HEK293 (cell line): ENCODE measurements around the gene OPA1.

ENCODE experiments used
- CTCF ChIA-PET: fragments of 350-600 bp; formaldehyde crosslinking; extraction: SDS; loops from one replicate; lab custom pipeline; 2021; ENCODE audit warnings: antibody characterized with exemption; lab: Yijun Ruan, JAX
- POLR2A ChIA-PET: fragments of 300-600 bp; formaldehyde crosslinking; extraction: SDS; loops from one replicate; lab custom pipeline; 2020; ENCODE audit warnings: antibody characterized with exemption, inconsistent platforms; lab: Yijun Ruan, JAX
- H3K27ac ChIP-seq: fragments of 200-500 bp; sonication (Bioruptor generic); 2 replicates; pipeline ENCODE4 v1.5.1; 2014; ENCODE audit warnings: low read depth, low read length, control low read depth, inconsistent platforms; ENCODE audit errors: extremely low read depth
- H3K36me3 ChIP-seq, 2 experiments: fragments of 200-500 bp in 1 of 2; sonication (Bioruptor generic) in 1 of 2; 1 replicate in 1 of 2; 2 replicates in 1 of 2; pipeline ENCODE4 v1.5.1; 2014 to 2017; ENCODE audit warnings: inconsistent platforms in 2 of 2, low read length in 2 of 2; ENCODE audit not compliant: control insufficient read depth in 2 of 2, insufficient read depth in 1 of 2
- H3K4me1 ChIP-seq: fragments of 200-500 bp; sonication (Bioruptor generic); 2 replicates; pipeline ENCODE4 v1.5.1; 2014; ENCODE audit warnings: mild to moderate bottlenecking, low read length, inconsistent platforms; ENCODE audit not compliant: control insufficient read depth, insufficient read depth
- H3K4me3 ChIP-seq: 2 replicates; pipeline ENCODE4 v1.5.1; 2011; ENCODE audit warnings: low read depth, mild to moderate bottlenecking, control low read depth, low read length, moderate library complexity
- H3K9me3 ChIP-seq: fragments of 200-500 bp; sonication (Bioruptor generic); 2 replicates; pipeline ENCODE4 v1.5.1; 2014; ENCODE audit warnings: low read depth, low read length, inconsistent platforms; ENCODE audit not compliant: control insufficient read depth, insufficient read depth
- GLI2 ChIP-seq: fragments of 450-650 bp; formaldehyde crosslinking; IDR thresholded peaks from 2 replicates; pipeline ENCODE4; 2017; ENCODE audit warnings: missing biosample characterization, missing genetic modification characterization, low read depth, borderline replicate concordance
- PRDM1 ChIP-seq: fragments of 450-650 bp; formaldehyde crosslinking; IDR thresholded peaks from 2 replicates; pipeline ENCODE4; 2016; ENCODE audit warnings: missing biosample characterization, missing genetic modification characterization
- RBAK ChIP-seq: fragments of 450-650 bp; formaldehyde crosslinking; IDR thresholded peaks from 2 replicates; pipeline ENCODE4 v1.5.1; 2016; ENCODE audit warnings: missing biosample characterization, missing genetic modification characterization
- TCF7L2 ChIP-seq: IDR thresholded peaks from 2 replicates; pipeline ENCODE4 v1.6.1; 2011; ENCODE audit warnings: low read depth, mild to moderate bottlenecking, inconsistent platforms, low read length, moderate library complexity, borderline replicate concordance
- ZBTB20 ChIP-seq: fragments of 450-650 bp; formaldehyde crosslinking; IDR thresholded peaks from 2 replicates; pipeline ENCODE4 v1.5.1; 2016; ENCODE audit warnings: missing biosample characterization, missing genetic modification characterization
- ZBTB7A ChIP-seq: fragments of 450-650 bp; formaldehyde crosslinking; IDR thresholded peaks from 2 replicates; pipeline ENCODE4 v1.5.1; 2016; ENCODE audit warnings: low read depth, missing biosample characterization, missing genetic modification characterization
- ZFP69B ChIP-seq: fragments of 450-650 bp; formaldehyde crosslinking; IDR thresholded peaks from 2 replicates; pipeline ENCODE4 v1.5.1; 2016; ENCODE audit warnings: missing biosample characterization, missing genetic modification characterization
- ZNF133 ChIP-seq: fragments of 450-650 bp; formaldehyde crosslinking; IDR thresholded peaks from 2 replicates; pipeline ENCODE4 v1.5.1; 2016; ENCODE audit warnings: missing biosample characterization, missing genetic modification characterization
- ZNF16 ChIP-seq: fragments of 450-650 bp; formaldehyde crosslinking; IDR thresholded peaks from 2 replicates; pipeline ENCODE4 v1.5.1; 2016; ENCODE audit warnings: low read depth, missing biosample characterization, missing genetic modification characterization
- ZNF202 ChIP-seq: fragments of 450-650 bp; formaldehyde crosslinking; IDR thresholded peaks from 2 replicates; pipeline ENCODE4 v1.5.1; 2016; ENCODE audit warnings: missing biosample characterization, missing genetic modification characterization, borderline replicate concordance
- ZNF239 ChIP-seq: fragments of 450-650 bp; formaldehyde crosslinking; IDR thresholded peaks from 2 replicates; pipeline ENCODE4 v1.5.1; 2016; ENCODE audit warnings: missing biosample characterization, missing genetic modification characterization
- ZNF324 ChIP-seq: fragments of 450-650 bp; formaldehyde crosslinking; IDR thresholded peaks from 2 replicates; pipeline ENCODE4 v1.5.1; 2016; ENCODE audit warnings: missing biosample characterization, missing genetic modification characterization
- ZNF529 ChIP-seq: fragments of 450-650 bp; formaldehyde crosslinking; IDR thresholded peaks from 2 replicates; pipeline ENCODE4 v1.5.1; 2017; ENCODE audit warnings: missing genetic modification characterization, missing biosample characterization; ENCODE audit not compliant: insufficient replicate concordance
- ZNF530 ChIP-seq: fragments of 450-650 bp; formaldehyde crosslinking; IDR thresholded peaks from 2 replicates; pipeline ENCODE4 v1.5.1; 2016; ENCODE audit warnings: low read depth, missing biosample characterization, missing genetic modification characterization
- ZNF626 ChIP-seq: fragments of 450-650 bp; sonication (Bioruptor Pico); formaldehyde crosslinking; IDR thresholded peaks from 2 replicates; pipeline ENCODE4 v1.5.1; 2018; ENCODE audit warnings: missing biosample characterization, missing genetic modification characterization, inconsistent platforms
- ZNF660 ChIP-seq: fragments of 450-650 bp; IDR thresholded peaks from 2 replicates; pipeline ENCODE4 v1.5.1; 2018; ENCODE audit warnings: missing biosample characterization, mild to moderate bottlenecking, missing genetic modification characterization
- ZNF664 ChIP-seq: fragments of 450-650 bp; formaldehyde crosslinking; IDR thresholded peaks from 2 replicates; pipeline ENCODE4 v1.5.1; 2016; ENCODE audit warnings: missing biosample characterization, missing genetic modification characterization
- ZNF701 ChIP-seq: fragments of 450-650 bp; formaldehyde crosslinking; IDR thresholded peaks from 2 replicates; pipeline ENCODE4 v1.5.1; 2016; ENCODE audit warnings: missing biosample characterization, missing genetic modification characterization
- ZNF768 ChIP-seq: fragments of 450-650 bp; formaldehyde crosslinking; IDR thresholded peaks from 2 replicates; pipeline ENCODE4 v1.5.1; 2018; ENCODE audit warnings: missing biosample characterization, mild to moderate bottlenecking, missing genetic modification characterization
- ZNF785 ChIP-seq: fragments of 450-650 bp; formaldehyde crosslinking; IDR thresholded peaks from 2 replicates; pipeline ENCODE4 v1.5.1; 2016; ENCODE audit warnings: missing biosample characterization, missing genetic modification characterization
- ZNF792 ChIP-seq: fragments of 450-650 bp; formaldehyde crosslinking; IDR thresholded peaks from 2 replicates; pipeline ENCODE4 v1.5.1; 2016; ENCODE audit warnings: missing biosample characterization, missing genetic modification characterization
- ZNF837 ChIP-seq: fragments of 450-650 bp; formaldehyde crosslinking; IDR thresholded peaks from 2 replicates; pipeline ENCODE4 v1.5.1; 2016; ENCODE audit warnings: missing biosample characterization, missing genetic modification characterization
- ZSCAN30 ChIP-seq: fragments of 450-650 bp; IDR thresholded peaks from 2 replicates; pipeline ENCODE4 v1.5.1; 2018; ENCODE audit warnings: missing biosample characterization, mild to moderate bottlenecking, missing genetic modification characterization, moderate library complexity
- TF ChIP-seq, protein P1 (sequence below): fragments of 450-650 bp; formaldehyde crosslinking; IDR thresholded peaks from 2 replicates; pipeline ENCODE4 v1.5.1; 2016; ENCODE audit warnings: missing biosample characterization, missing genetic modification characterization
- TF ChIP-seq, protein P2 (sequence below): fragments of 450-650 bp; formaldehyde crosslinking; IDR thresholded peaks from 2 replicates; pipeline ENCODE4 v1.5.1; 2017; ENCODE audit warnings: missing biosample characterization, missing genetic modification characterization
- TF ChIP-seq, protein P3 (sequence below): fragments of 450-650 bp; formaldehyde crosslinking; IDR thresholded peaks from 2 replicates; pipeline ENCODE4 v1.5.0; 2017; ENCODE audit warnings: missing biosample characterization, missing genetic modification characterization, borderline replicate concordance
- TF ChIP-seq, protein P4 (sequence below): IDR thresholded peaks from 2 replicates; pipeline ENCODE4 v1.6.1; 2011; ENCODE audit warnings: mild to moderate bottlenecking, low read depth, low read length, borderline replicate concordance

Gene OPA1

DNA sequence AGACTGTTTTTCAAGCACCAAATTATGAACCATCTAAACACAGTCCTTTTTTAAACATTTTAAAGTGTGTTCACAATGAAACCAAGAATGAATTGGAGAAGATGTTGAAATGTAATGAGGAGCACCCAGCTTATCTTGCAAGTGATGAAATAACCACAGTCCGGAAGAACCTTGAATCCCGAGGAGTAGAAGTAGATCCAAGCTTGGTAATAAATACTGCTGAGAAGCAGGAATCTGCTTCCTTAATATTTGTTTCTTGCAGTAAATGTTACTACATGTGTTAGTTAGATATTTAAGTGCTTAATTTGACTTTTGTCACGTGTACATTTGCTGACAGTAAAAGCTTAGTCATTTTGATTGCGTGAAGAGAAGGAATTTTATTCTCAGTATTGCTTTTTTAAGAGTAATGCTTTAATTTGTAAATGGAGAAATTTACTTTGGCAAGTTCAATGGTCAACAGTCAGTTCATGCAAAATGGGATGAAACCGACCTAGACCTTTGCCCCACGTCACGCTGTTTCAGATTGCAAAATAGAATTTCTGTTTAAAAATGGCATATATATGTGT, 69.8 kb downstream of the OPA1 start:
- POLR2A ChIA-PET, result no interaction called here
- CTCF ChIA-PET, result interaction anchor here (0.9 to 5.9 kb wide), 2 partner anchors 653 to 681 kb away, joined by 3 to 39 read pairs; no protein-coding TSS in a partner anchor
- no peak overlapping the region for H3K4me3 ChIP-seq
- H3K4me1 ChIP-seq, result no peaks in the 10 kb centered on the region
- H3K27ac ChIP-seq, result no peak overlapping the region
- H3K36me3 ChIP-seq, result peaks cover 13 to 80% of the 10 kb centered on the region in 2 experiments
- H3K9me3 ChIP-seq, result no peaks in the 10 kb centered on the region
- TF ChIP-seq ZNF324 (tag by site-specific recombination) (no peak), ZNF239 (no peak), ZNF768 (tag by site-specific recombination) (no peak)

DNA sequence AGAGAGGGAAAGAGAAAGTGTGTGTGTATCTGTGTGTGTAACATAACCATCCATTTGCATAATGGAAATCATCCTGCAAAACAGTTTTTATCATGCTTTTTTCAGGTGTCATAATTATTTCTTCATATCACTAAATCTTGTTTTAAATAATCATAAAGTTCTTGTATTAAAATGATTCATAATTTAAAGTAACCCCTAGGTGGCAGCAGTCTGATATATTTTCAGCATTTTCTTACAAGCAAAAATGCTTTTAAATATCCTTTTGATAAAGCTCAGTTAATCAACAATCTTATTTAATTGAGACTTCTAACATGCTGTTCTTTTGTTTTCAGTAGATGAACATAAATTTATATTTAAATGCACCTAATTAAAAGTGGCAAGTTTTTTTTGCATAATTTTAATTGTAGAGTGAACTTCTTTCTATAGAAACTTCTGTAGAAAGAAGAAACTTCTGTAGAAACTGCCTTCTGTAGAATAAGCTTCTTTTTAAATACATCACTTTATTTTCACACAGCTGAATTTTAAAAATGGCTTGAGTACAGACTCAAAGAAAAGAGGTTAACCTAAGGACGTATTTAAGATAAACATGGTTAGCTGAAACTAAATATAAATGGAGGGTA, 72.5 kb downstream of the OPA1 start:
- Histone ChIP-seq H3K36me3 (peaks cover 11 to 81% of the 10 kb centered on the region in 2 experiments), H3K4me3 (no peak overlapping the region), H3K4me1 (no peaks in the 10 kb centered on the region), H3K9me3 (no peaks in the 10 kb centered on the region), H3K27ac (no peak overlapping the region)
- TF ChIP-seq ZNF626 (no peak), GLI2 (tag by site-specific recombination) (no peak), ZNF785 (no peak), ZNF660 (tag by site-specific recombination) (0 out of 2 replicates have a peak, but pooled peaks have one; percentile 65), ZNF837 (tag by site-specific recombination) (no peak), ZNF16 (tag by site-specific recombination) (no peak), ZSCAN30 (tag by site-specific recombination) (no peak)
- TF ChIP-seq, protein P1, sequence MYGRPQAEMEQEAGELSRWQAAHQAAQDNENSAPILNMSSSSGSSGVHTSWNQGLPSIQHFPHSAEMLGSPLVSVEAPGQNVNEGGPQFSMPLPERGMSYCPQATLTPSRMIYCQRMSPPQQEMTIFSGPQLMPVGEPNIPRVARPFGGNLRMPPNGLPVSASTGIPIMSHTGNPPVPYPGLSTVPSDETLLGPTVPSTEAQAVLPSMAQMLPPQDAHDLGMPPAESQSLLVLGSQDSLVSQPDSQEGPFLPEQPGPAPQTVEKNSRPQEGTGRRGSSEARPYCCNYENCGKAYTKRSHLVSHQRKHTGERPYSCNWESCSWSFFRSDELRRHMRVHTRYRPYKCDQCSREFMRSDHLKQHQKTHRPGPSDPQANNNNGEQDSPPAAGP (tag by site-specific recombination), result no peak
- TF ChIP-seq, protein P2, sequence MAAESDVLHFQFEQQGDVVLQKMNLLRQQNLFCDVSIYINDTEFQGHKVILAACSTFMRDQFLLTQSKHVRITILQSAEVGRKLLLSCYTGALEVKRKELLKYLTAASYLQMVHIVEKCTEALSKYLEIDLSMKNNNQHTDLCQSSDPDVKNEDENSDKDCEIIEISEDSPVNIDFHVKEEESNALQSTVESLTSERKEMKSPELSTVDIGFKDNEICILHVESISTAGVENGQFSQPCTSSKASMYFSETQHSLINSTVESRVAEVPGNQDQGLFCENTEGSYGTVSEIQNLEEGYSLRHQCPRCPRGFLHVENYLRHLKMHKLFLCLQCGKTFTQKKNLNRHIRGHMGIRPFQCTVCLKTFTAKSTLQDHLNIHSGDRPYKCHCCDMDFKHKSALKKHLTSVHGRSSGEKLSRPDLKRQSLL (tag by site-specific recombination), result no peak
- CTCF ChIA-PET, result interaction anchor here (0.6 to 5.9 kb wide), 15 partner anchors 9 to 678 kb away, joined by 3 to 39 read pairs (median 3); no protein-coding TSS in a partner anchor
- POLR2A ChIA-PET, result no interaction called here

DNA sequence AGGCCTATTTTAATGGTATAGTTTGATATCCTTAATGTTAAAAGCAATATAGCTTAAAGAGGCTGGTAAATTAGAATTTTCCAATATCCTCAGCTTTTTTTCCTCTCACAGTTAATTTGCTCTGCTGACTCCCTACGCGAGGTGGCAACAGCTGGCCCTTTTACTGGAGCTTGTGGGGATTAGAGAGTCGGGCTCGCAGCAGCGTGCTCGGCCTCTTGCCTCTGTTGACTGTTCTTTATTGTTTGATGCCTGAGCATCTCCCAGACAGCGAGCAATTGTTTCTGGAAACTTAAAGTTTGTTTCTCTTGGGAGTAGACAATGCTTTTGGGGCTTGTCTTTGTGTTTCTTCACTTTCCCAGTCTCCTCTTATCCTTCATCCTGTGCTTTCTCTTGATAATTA, 80.8 kb downstream of the OPA1 start:
- peaks cover 0 to 45% of the 10 kb centered on the region in 2 experiments; a peak in 2 of 3 replicates for H3K36me3 ChIP-seq
- no peak overlapping the region for H3K4me3 ChIP-seq
- ChIA-PET POLR2A (no interaction called here), CTCF (interaction anchor here (0.5 kb wide), 1 partner anchor 642 kb away, joined by 4 read pairs; no protein-coding TSS in a partner anchor)
- no peaks in the 10 kb centered on the region for H3K4me1 ChIP-seq
- H3K27ac ChIP-seq, result no peak overlapping the region
- no peaks in the 10 kb centered on the region for H3K9me3 ChIP-seq
- TF ChIP-seq ZNF785 (no peak), ZNF202 (tag by site-specific recombination) (no peak), ZNF664 (no peak), ZNF792 (tag by site-specific recombination) (no peak), ZNF529 (tag by site-specific recombination) (no peak), RBAK (no peak), ZFP69B (no peak), ZNF701 (tag by site-specific recombination) (no peak), TCF7L2 (no peak), PRDM1 (tag by site-specific recombination) (no peak), ZBTB7A (tag by site-specific recombination) (no peak), ZBTB20 (tag by site-specific recombination) (no peak), ZNF133 (tag by site-specific recombination) (no peak), ZNF530 (no peak)
- TF ChIP-seq, protein P3, sequence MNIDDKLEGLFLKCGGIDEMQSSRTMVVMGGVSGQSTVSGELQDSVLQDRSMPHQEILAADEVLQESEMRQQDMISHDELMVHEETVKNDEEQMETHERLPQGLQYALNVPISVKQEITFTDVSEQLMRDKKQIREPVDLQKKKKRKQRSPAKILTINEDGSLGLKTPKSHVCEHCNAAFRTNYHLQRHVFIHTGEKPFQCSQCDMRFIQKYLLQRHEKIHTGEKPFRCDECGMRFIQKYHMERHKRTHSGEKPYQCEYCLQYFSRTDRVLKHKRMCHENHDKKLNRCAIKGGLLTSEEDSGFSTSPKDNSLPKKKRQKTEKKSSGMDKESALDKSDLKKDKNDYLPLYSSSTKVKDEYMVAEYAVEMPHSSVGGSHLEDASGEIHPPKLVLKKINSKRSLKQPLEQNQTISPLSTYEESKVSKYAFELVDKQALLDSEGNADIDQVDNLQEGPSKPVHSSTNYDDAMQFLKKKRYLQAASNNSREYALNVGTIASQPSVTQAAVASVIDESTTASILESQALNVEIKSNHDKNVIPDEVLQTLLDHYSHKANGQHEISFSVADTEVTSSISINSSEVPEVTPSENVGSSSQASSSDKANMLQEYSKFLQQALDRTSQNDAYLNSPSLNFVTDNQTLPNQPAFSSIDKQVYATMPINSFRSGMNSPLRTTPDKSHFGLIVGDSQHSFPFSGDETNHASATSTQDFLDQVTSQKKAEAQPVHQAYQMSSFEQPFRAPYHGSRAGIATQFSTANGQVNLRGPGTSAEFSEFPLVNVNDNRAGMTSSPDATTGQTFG, result no peak
- TF ChIP-seq, protein P4, sequence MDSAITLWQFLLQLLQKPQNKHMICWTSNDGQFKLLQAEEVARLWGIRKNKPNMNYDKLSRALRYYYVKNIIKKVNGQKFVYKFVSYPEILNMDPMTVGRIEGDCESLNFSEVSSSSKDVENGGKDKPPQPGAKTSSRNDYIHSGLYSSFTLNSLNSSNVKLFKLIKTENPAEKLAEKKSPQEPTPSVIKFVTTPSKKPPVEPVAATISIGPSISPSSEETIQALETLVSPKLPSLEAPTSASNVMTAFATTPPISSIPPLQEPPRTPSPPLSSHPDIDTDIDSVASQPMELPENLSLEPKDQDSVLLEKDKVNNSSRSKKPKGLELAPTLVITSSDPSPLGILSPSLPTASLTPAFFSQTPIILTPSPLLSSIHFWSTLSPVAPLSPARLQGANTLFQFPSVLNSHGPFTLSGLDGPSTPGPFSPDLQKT, result no peak
